Measurements from ENCODE around the gene TLDC2.
"Not testable (repeated sequence)": the region's sequence is repeated elsewhere in the genome, so short reads cannot be mapped to it uniquely, and the experiment has no call there.

TLDC2 gene

GRCh38 chr20:36886859-36887751 is 11.2 kb downstream of the TLDC2 start:
- peak; percentile 74 for DNase-seq
- in situ Hi-C loops (cut with HindIII; ENCODE audit: low pct_ligation_motif_present, low pct_unique_long_range_greater_than_20kb, low sequenced_read_pairs), result no loop called here

GRCh38 chr20:36887752-36888090 is 11.8 kb downstream of the TLDC2 start:
- in situ Hi-C loops (cut with HindIII; ENCODE audit: low pct_ligation_motif_present, low pct_unique_long_range_greater_than_20kb, low sequenced_read_pairs), result no loop called here
- no peak for DNase-seq

- DNase-seq, result no peak
- in situ Hi-C loops (cut with HindIII; ENCODE audit: low pct_ligation_motif_present, low pct_unique_long_range_greater_than_20kb, low sequenced_read_pairs), result no loop called here
Measured at GRCh38 chr20:36888880-36889516, 13.1 kb downstream of the TLDC2 start.

- DNase-seq, result no peak
- in situ Hi-C loops (cut with HindIII; ENCODE audit: low pct_ligation_motif_present, low pct_unique_long_range_greater_than_20kb, low sequenced_read_pairs), result no loop called here
Measured at GRCh38 chr20:36890586-36890985, 14.6 kb downstream of the TLDC2 start.

- no peak for DNase-seq
- in situ Hi-C loops (cut with HindIII; ENCODE audit: low pct_ligation_motif_present, low pct_unique_long_range_greater_than_20kb, low sequenced_read_pairs), result no loop called here
Measured at GRCh38 chr20:36891211-36891610, 15.3 kb downstream of the TLDC2 start.

- in situ Hi-C loops (cut with HindIII; ENCODE audit: low pct_ligation_motif_present, low pct_unique_long_range_greater_than_20kb, low sequenced_read_pairs), result no loop called here
- no peak for DNase-seq
Measured at GRCh38 chr20:36893801-36894200, 17.9 kb downstream of the TLDC2 start.

- DNase-seq, result no peak
- in situ Hi-C loops (cut with HindIII; ENCODE audit: low pct_ligation_motif_present, low pct_unique_long_range_greater_than_20kb, low sequenced_read_pairs), result no loop called here
Measured at GRCh38 chr20:36895036-36895435, 19.1 kb downstream of the TLDC2 start.

GRCh38 chr20:36904690-36905089 is 28.8 kb downstream of the TLDC2 start:
- no peak for DNase-seq
- in situ Hi-C loops (cut with HindIII; ENCODE audit: low pct_ligation_motif_present, low pct_unique_long_range_greater_than_20kb, low sequenced_read_pairs), result no loop called here

GRCh38 chr20:36905566-36905965 is 29.6 kb downstream of the TLDC2 start:
- DNase-seq; in situ Hi-C loops (cut with HindIII; ENCODE audit: low pct_ligation_motif_present, low pct_unique_long_range_greater_than_20kb, low sequenced_read_pairs): not testable (repeated sequence)

- DNase-seq; in situ Hi-C loops (cut with HindIII; ENCODE audit: low pct_ligation_motif_present, low pct_unique_long_range_greater_than_20kb, low sequenced_read_pairs): not testable (repeated sequence)
Measured at GRCh38 chr20:36906086-36906485, 30.1 kb downstream of the TLDC2 start.

GRCh38 chr20:36908603-36909002 is 32.7 kb downstream of the TLDC2 start:
- in situ Hi-C loops (cut with HindIII; ENCODE audit: low pct_ligation_motif_present, low pct_unique_long_range_greater_than_20kb, low sequenced_read_pairs), result no loop called here
- no peak for DNase-seq

- DNase-seq, result no peak
- in situ Hi-C loops (cut with HindIII; ENCODE audit: low pct_ligation_motif_present, low pct_unique_long_range_greater_than_20kb, low sequenced_read_pairs), result no loop called here
Measured at GRCh38 chr20:36916199-36916598, 40.3 kb downstream of the TLDC2 start.

GRCh38 chr20:36917240-36917639 is 41.3 kb downstream of the TLDC2 start:
- in situ Hi-C loops (cut with HindIII; ENCODE audit: low pct_ligation_motif_present, low pct_unique_long_range_greater_than_20kb, low sequenced_read_pairs), result no loop called here

GRCh38 chr20:36917943-36918342 is 42.0 kb downstream of the TLDC2 start:
- no peak for DNase-seq
- in situ Hi-C loops (cut with HindIII; ENCODE audit: low pct_ligation_motif_present, low pct_unique_long_range_greater_than_20kb, low sequenced_read_pairs), result no loop called here

More at GRCh38 chr20:36917240-36917639, 41.3 kb downstream of the TLDC2 start:
- DNase-seq, result no peak

GRCh38 chr20:36919715-36920333 is 43.9 kb downstream of the TLDC2 start:
- peak; percentile 62 for DNase-seq
- in situ Hi-C loops (cut with HindIII; ENCODE audit: low pct_ligation_motif_present, low pct_unique_long_range_greater_than_20kb, low sequenced_read_pairs), result no loop called here

- no peak for DNase-seq
- in situ Hi-C loops (cut with HindIII; ENCODE audit: low pct_ligation_motif_present, low pct_unique_long_range_greater_than_20kb, low sequenced_read_pairs), result no loop called here
Measured at GRCh38 chr20:36920334-36920730, 44.4 kb downstream of the TLDC2 start.

- in situ Hi-C loops (cut with HindIII; ENCODE audit: low pct_ligation_motif_present, low pct_unique_long_range_greater_than_20kb, low sequenced_read_pairs), result no loop called here
- peak; percentile 75 for DNase-seq
Measured at GRCh38 chr20:36924167-36925045, 48.5 kb downstream of the TLDC2 start.

GRCh38 chr20:36925234-36925633 is 49.3 kb downstream of the TLDC2 start:
- DNase-seq, result no peak

More at GRCh38 chr20:36925234-36925633, 49.3 kb downstream of the TLDC2 start:
- in situ Hi-C loops (cut with HindIII; ENCODE audit: low pct_ligation_motif_present, low pct_unique_long_range_greater_than_20kb, low sequenced_read_pairs), result no loop called here

All from ACHN (cell line).